Large intestine (tissue), 1 donor: Measurements from ENCODE around the gene SPEN. TPM values are rescaled to one million over a fixed set of nuclear protein-coding genes. Genes with fewer than 3 reads are reported as not detected.

ENCODE experiments used
- polyA plus RNA-seq: library from polyadenylated mRNA; unstranded; fragments of 120-200 nt; gene quantifications from one replicate; pipeline ENCODE4 v1.2.1, GENCODE V29; 2013

SPEN gene
- polyA plus RNA-seq, 1 donor: 47.8 TPM

Other genes with a start within 250 kb of the SPEN start
- 28.5 TPM for gene DDI2, start 230.2 kb upstream of the SPEN start, polyA plus RNA-seq
- gene PLEKHM2, start 163.4 kb upstream of the SPEN start, polyA plus RNA-seq: 26.6 TPM
- gene SLC25A34, start 111.4 kb upstream of the SPEN start, polyA plus RNA-seq: 2.7 TPM
- 15.6 TPM for gene TMEM82, start 105.2 kb upstream of the SPEN start, polyA plus RNA-seq
- gene FBLIM1, start 88.9 kb upstream of the SPEN start, polyA plus RNA-seq: 76.8 TPM
- 4.1 TPM for gene UQCRHL, start 40.1 kb upstream of the SPEN start, polyA plus RNA-seq
- gene ZBTB17, start 128.4 kb downstream of the SPEN start, polyA plus RNA-seq: 22.8 TPM
- gene SRARP, start 156.5 kb downstream of the SPEN start, polyA plus RNA-seq: not detected
- gene HSPB7, start 170.3 kb downstream of the SPEN start, polyA plus RNA-seq: 13.2 TPM
- 0.18 TPM for gene CLCNKA, start 174.3 kb downstream of the SPEN start, polyA plus RNA-seq
- 0.42 TPM for gene CLCNKB, start 196.1 kb downstream of the SPEN start, polyA plus RNA-seq
- 1.1 TPM for gene FAM131C, start 225.9 kb downstream of the SPEN start, polyA plus RNA-seq